ENCODE data around the gene CHRNA4. TPM values are rescaled to one million over a fixed set of nuclear protein-coding genes. Genes with fewer than 3 reads are reported as not detected.

The CHRNA4 gene
- total and polyA plus RNA-seq, 2 donors (not counting 3 experiments of a cell fraction or from before 2014, with no cell fraction given): not detected

- CTCF ChIA-PET: interaction anchor here (2.5 to 2.6 kb wide), 2 partner anchors 17 to 50 kb away, joined by 6 to 8 read pairs; no protein-coding TSS in a partner anchor
- no peaks in the 10 kb centered on the region for H4K20me1 ChIP-seq (replicated peaks; ENCODE audit: control insufficient read depth, extremely low read depth, insufficient read depth, low read length)
- no TSS peak for BruUV-seq (replicated peaks)
- peaks cover 9 to 15% of the 10 kb centered on the region in 2 experiments for H3K27me3 ChIP-seq (ENCODE audit: control insufficient read depth in 2 of 2, insufficient read depth in 2 of 2, low read length in 2 of 2)
- TF ChIP-seq, protein P1, sequence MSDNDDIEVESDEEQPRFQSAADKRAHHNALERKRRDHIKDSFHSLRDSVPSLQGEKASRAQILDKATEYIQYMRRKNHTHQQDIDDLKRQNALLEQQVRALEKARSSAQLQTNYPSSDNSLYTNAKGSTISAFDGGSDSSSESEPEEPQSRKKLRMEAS (IDR thresholded peaks at IDR 0.05; ENCODE audit: insufficient read depth, insufficient read length): no peak
- TF ChIP-seq POLR2AphosphoS5 (IDR thresholded peaks at IDR 0.05; ENCODE audit: insufficient read depth, low read depth, low read length) (no peak), CTCF (IDR thresholded peaks at IDR 0.05; ENCODE audit: extremely low read depth in 1 of 2, insufficient read depth in 1 of 2, low read depth in 1 of 2, low read length in 2 of 2) (no peak), GATA2 (IDR thresholded peaks at IDR 0.05; ENCODE audit: insufficient read depth, insufficient read length, low read depth, low read length) (no peak)
- no peaks in the 10 kb centered on the region for H3K9me3 ChIP-seq (replicated peaks; ENCODE audit: control insufficient read depth, insufficient read depth, low read length)
- dilution Hi-C loops (cut with MboI; ENCODE audit: extremely low pct_ligation_motif_present, low sequenced_read_pairs) (no loop called here), intact Hi-C loops (cut with micrococcal nuclease) (no loop called here)
- DNase-seq (ENCODE audit: low read depth, low spot score): no peak
- no peak overlapping the region for H3K27ac ChIP-seq (ENCODE audit: insufficient read depth, low read depth, low read length)
- no peaks in the 10 kb centered on the region for H3K9me1 ChIP-seq (replicated peaks; ENCODE audit: control insufficient read depth, extremely low read depth, insufficient read depth, low read length)
- no peak overlapping the region for H3K9ac ChIP-seq (replicated peaks; ENCODE audit: extremely low read depth, insufficient read depth, low read length)
- no peaks in the 10 kb centered on the region for H3K79me2 ChIP-seq (ENCODE audit: control insufficient read depth, insufficient read depth, low read length)
- POLR2A ChIA-PET: no interaction called here
- no peak overlapping the region for H2AFZ ChIP-seq (ENCODE audit: low read depth, low read length)
- no peak overlapping the region for H3K4me3 ChIP-seq (replicated peaks in 1 of 3; ENCODE audit: insufficient read depth in 1 of 3, low read depth in 1 of 3, low read length in 3 of 3)
- H3K4me1 ChIP-seq (ENCODE audit: control insufficient read depth, extremely low read depth, insufficient read depth, low read length): no peaks in the 10 kb centered on the region
- H3K4me2 ChIP-seq (ENCODE audit: insufficient read depth, low read length): no peak overlapping the region
- FAIRE-seq: no peak
- no peaks in the 10 kb centered on the region for H3K36me3 ChIP-seq (ENCODE audit: control insufficient read depth in 2 of 2, extremely low read depth in 1 of 2, insufficient read depth in 2 of 2, low read length in 2 of 2)
These were observed 956 bp downstream of the CHRNA4 start for GRCh38 chr20:63359937-63360849.

All from endothelial cell of umbilical vein (primary cell).